ENCODE results near the gene KCNQ4. TPM values are rescaled to one million over a fixed set of nuclear protein-coding genes. Genes with fewer than 3 reads are reported as not detected.

KCNQ4 gene
- total and polyA plus RNA-seq, 2 of the 8 experiments (the other 6 are each of a cell fraction or from before 2014, with no cell fraction given): 2.2 to 3.9 TPM

DNA sequence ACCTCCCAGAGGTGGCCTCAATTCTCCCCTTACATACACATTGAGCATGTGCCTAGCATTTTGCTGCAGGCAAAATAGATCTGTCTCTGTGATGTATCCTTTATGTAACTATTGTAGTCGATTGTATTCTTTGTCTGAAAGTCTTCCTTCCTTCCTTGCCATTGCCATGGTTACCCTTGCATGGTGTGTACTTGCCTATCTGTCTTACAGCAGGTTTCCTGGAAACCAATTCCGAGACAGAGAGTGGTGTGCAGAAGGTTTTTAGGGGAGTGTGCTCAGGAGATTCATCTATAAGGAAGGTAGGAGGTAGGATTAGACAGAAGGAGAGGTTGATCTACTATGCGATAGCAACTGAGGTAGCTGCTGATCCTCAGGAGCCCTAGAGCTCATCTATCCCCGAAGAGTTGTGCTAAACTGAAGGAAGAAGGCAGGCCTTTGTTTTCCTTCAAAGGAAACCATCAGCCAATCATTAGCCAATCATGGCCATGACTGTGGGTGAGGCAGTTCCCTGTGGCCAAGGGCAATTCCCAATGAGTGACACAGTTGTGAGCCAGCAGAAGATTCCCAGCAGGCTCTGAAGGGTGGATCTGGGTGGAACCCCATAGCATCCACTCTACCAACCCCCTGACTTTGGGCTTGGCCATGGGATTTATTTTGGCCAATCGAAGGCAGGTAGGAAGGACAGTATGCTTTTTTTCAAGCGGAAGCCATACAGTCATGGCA is 63.6 kb downstream of the KCNQ4 start:
- Histone ChIP-seq H2AK5ac (ENCODE audit: low read depth, low read length) (no peak overlapping the region), H3K4me1 (replicated peaks in 1 of 4; ENCODE audit: control insufficient read depth in 3 of 4, insufficient read depth in 4 of 4, low read length in 3 of 4) (no peaks in the 10 kb centered on the region; a peak in 1 of 7 replicates), H4K8ac (ENCODE audit: extremely low read depth, insufficient read depth, low read length) (no peak overlapping the region), H4K91ac (replicated peaks; ENCODE audit: insufficient read length, low read length) (no peak overlapping the region), H3K27ac (ENCODE audit: low read depth, low read length) (no peak overlapping the region), H2BK12ac (ENCODE audit: low read depth, low read length) (no peak overlapping the region), H3K18ac (ENCODE audit: extremely low read depth, low read length) (no peak overlapping the region), H3K23ac (ENCODE audit: insufficient read length) (no peak overlapping the region), H3K4ac (replicated peaks; ENCODE audit: insufficient read length, low read depth, low read length) (no peak overlapping the region), H3K4me2 (ENCODE audit: insufficient read depth in 1 of 2, low read depth in 2 of 2, low read length in 2 of 2) (no peak overlapping the region), H3K79me1 (ENCODE audit: low read depth, low read length) (no peaks in the 10 kb centered on the region), H3K36me3 (ENCODE audit: control insufficient read depth in 2 of 4, insufficient read depth in 4 of 4, low read length in 3 of 4) (no peaks in the 10 kb centered on the region), H2BK15ac (ENCODE audit: low read length) (no peak overlapping the region), H2BK120ac (replicated peaks; ENCODE audit: low read depth, low read length) (no peak overlapping the region), H3K9ac (replicated peaks in 1 of 4; ENCODE audit: extremely low read depth in 1 of 4, low read depth in 3 of 4, low read length in 3 of 4) (no peak overlapping the region), H3K14ac (ENCODE audit: insufficient read length) (no peak overlapping the region), H2AFZ (ENCODE audit: low read length) (no peak overlapping the region), H3K9me3 (ENCODE audit: insufficient read depth in 2 of 2, low read depth in 1 of 2, low read length in 1 of 2) (no peaks in the 10 kb centered on the region), H2BK20ac (ENCODE audit: low read length) (0 out of 2 replicates have a peak overlapping the region, but pooled peaks have one; percentile 10), H4K20me1 (replicated peaks in 1 of 2; ENCODE audit: control insufficient read depth in 1 of 2, insufficient read depth in 2 of 2, low read length in 2 of 2) (no peaks in the 10 kb centered on the region), H2BK5ac (ENCODE audit: low read depth, low read length) (no peak overlapping the region), H3K23me2 (ENCODE audit: low read depth, low read length) (no peaks in the 10 kb centered on the region; the same call in 1 of the 2 replicates), H3K27me3 (replicated peaks in 1 of 4; ENCODE audit: control insufficient read depth in 3 of 4, extremely low read depth in 1 of 4, insufficient read depth in 3 of 4, low read length in 3 of 4) (no peaks in the 10 kb centered on the region; a peak in 1 of 7 replicates), H3K4me3 (ENCODE audit: extremely low read depth in 1 of 4, insufficient read depth in 2 of 4, low read depth in 3 of 4, low read length in 4 of 4) (no peak overlapping the region), H3K56ac (replicated peaks; ENCODE audit: insufficient read length, low read depth, low read length) (no peak overlapping the region), H4K5ac (ENCODE audit: insufficient read length, low read depth, low read length) (no peak overlapping the region), H3K79me2 (ENCODE audit: control insufficient read depth in 1 of 2, insufficient read depth in 2 of 2, low read length in 2 of 2) (no peaks in the 10 kb centered on the region)
- no peak for DNase-seq (ENCODE audit: low read depth in 1 of 2, low spot score in 2 of 2)
- no peak for FAIRE-seq
- 90% methylated on average over 6 of the region's 6 CpGs; no CpG with 5 or more reads in 1 of the 2 experiments for WGBS, 2 experiments (ENCODE audit: extremely low coverage in 1 of 2, insufficient coverage in 1 of 2, insufficient read length in 1 of 2, insufficient replicate concordance in 2 of 2, low coverage in 1 of 2, low lambda C conversion rate in 2 of 2, missing lambda C conversion rate in 1 of 2)
- POLR2A ChIA-PET (ENCODE audit: partially characterized antibody): no interaction called here
- TF ChIP-seq CHD2 (IDR thresholded peaks at IDR 0.05; ENCODE audit: low read length) (no peak), PHF8 (conservative IDR thresholded peaks at IDR 0.05; ENCODE audit: low read depth, low read length) (no peak), CBX5 (IDR thresholded peaks at IDR 0.05; ENCODE audit: low read depth, low read length) (no peak), SAP30 (IDR thresholded peaks at IDR 0.05; ENCODE audit: insufficient read depth, insufficient replicate concordance, low read length) (no peak), RNF2 (IDR thresholded peaks at IDR 0.05; ENCODE audit: borderline replicate concordance, low read depth, low read length, missing control alignments, poor library complexity, severe bottlenecking) (no peak), NRF1 (IDR thresholded peaks at IDR 0.05; ENCODE audit: low read depth, low read length) (no peak), KDM4A (IDR thresholded peaks at IDR 0.05; ENCODE audit: low read depth, low read length, severe bottlenecking) (no peak), MAFK (IDR thresholded peaks at IDR 0.05; ENCODE audit: low read depth, low read length) (no peak)
- TF ChIP-seq, protein P1, sequence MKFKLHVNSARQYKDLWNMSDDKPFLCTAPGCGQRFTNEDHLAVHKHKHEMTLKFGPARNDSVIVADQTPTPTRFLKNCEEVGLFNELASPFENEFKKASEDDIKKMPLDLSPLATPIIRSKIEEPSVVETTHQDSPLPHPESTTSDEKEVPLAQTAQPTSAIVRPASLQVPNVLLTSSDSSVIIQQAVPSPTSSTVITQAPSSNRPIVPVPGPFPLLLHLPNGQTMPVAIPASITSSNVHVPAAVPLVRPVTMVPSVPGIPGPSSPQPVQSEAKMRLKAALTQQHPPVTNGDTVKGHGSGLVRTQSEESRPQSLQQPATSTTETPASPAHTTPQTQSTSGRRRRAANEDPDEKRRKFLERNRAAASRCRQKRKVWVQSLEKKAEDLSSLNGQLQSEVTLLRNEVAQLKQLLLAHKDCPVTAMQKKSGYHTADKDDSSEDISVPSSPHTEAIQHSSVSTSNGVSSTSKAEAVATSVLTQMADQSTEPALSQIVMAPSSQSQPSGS (IDR thresholded peaks at IDR 0.05; ENCODE audit: low read length): no peak
- TF ChIP-seq, protein P2, sequence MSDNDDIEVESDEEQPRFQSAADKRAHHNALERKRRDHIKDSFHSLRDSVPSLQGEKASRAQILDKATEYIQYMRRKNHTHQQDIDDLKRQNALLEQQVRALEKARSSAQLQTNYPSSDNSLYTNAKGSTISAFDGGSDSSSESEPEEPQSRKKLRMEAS (IDR thresholded peaks at IDR 0.05): no peak
- CTCF ChIA-PET (ENCODE audit: partially characterized antibody): interaction anchor here (1.0 to 26.8 kb wide), 13 partner anchors 9 to 236 kb away, joined by 3 to 917 read pairs (median 5); partner anchors contain the start of gene CITED4
